Measurements from ENCODE around the gene HCFC1R1. TPM values are rescaled to one million over a fixed set of nuclear protein-coding genes. Genes with fewer than 3 reads are reported as not detected.

Gene HCFC1R1
- total and polyA plus RNA-seq, 4 donors = 10.9 to 138 (median 45.7) TPM

- Histone ChIP-seq H3K27ac (ENCODE audit: low read depth in 1 of 2, low read length in 1 of 2) (no peak overlapping the region), H3K27me3 (ENCODE audit: control insufficient read depth in 3 of 3, insufficient read depth in 3 of 3, low read length in 2 of 3) (peaks cover 0 to 22% (median 16%) of the 10 kb centered on the region in 3 donors), H3K4me3 (no peak overlapping the region), H3K9ac (ENCODE audit: insufficient read depth in 1 of 2, low read length in 2 of 2) (no peak overlapping the region), H3K36me3 (ENCODE audit: control insufficient read depth in 4 of 4, insufficient read depth in 4 of 4, low read length in 4 of 4) (peaks cover 0 to 19% (median 7%) of the 10 kb centered on the region in 4 donors), H3K4me1 (ENCODE audit: control insufficient read depth in 5 of 5, insufficient read depth in 5 of 5, low read length in 5 of 5) (peaks cover 0 to 33% (median 14%) of the 10 kb centered on the region in 5 donors), H3K9me3 (ENCODE audit: control insufficient read depth in 4 of 4, insufficient read depth in 3 of 4, low read length in 3 of 4) (no peaks in the 10 kb centered on the region)
- 96 to 97% methylated on average over 21 to 24 of the region's 24 CpGs for WGBS, 2 donors
- DNase-seq = no peak
- ATAC-seq (ENCODE audit: insufficient read depth, low FRiP score) = no peak
- TF ChIP-seq CTCF (IDR thresholded peaks at IDR 0.05; ENCODE audit: control extremely low read depth, extremely low read depth) = no peak
Observed at GRCh38 chr16:3026609-3027488, 3.1 kb upstream of the HCFC1R1 start.

GRCh38 chr16:3026003-3026378 is 2.2 kb upstream of the HCFC1R1 start:
- peaks cover 0 to 16% (median 16%) of the 10 kb centered on the region in 3 donors for H3K27me3 ChIP-seq (ENCODE audit: control insufficient read depth in 3 of 3, insufficient read depth in 3 of 3, low read length in 2 of 3)
- no peak overlapping the region for H3K27ac ChIP-seq (ENCODE audit: low read depth in 1 of 2, low read length in 1 of 2)
- H3K4me1 ChIP-seq (ENCODE audit: control insufficient read depth in 5 of 5, insufficient read depth in 5 of 5, low read length in 5 of 5) = peaks cover 0 to 41% (median 17%) of the 10 kb centered on the region in 5 donors
- ATAC-seq (ENCODE audit: insufficient read depth, low FRiP score) (no peak), DNase-seq (no peak)
- TF ChIP-seq CTCF (IDR thresholded peaks at IDR 0.05; ENCODE audit: control extremely low read depth, extremely low read depth) = no peak
- H3K4me3 ChIP-seq = no peak overlapping the region
- peaks cover 0 to 21% (median 7%) of the 10 kb centered on the region in 4 donors for H3K36me3 ChIP-seq (ENCODE audit: control insufficient read depth in 4 of 4, insufficient read depth in 4 of 4, low read length in 4 of 4)
- 88 to 90% methylated on average over 8 of the region's 8 CpGs for WGBS, 2 donors
- no peak overlapping the region for H3K9ac ChIP-seq (ENCODE audit: insufficient read depth in 1 of 2, low read length in 2 of 2)
- no peaks in the 10 kb centered on the region for H3K9me3 ChIP-seq (ENCODE audit: control insufficient read depth in 4 of 4, insufficient read depth in 3 of 4, low read length in 3 of 4)

DNA sequence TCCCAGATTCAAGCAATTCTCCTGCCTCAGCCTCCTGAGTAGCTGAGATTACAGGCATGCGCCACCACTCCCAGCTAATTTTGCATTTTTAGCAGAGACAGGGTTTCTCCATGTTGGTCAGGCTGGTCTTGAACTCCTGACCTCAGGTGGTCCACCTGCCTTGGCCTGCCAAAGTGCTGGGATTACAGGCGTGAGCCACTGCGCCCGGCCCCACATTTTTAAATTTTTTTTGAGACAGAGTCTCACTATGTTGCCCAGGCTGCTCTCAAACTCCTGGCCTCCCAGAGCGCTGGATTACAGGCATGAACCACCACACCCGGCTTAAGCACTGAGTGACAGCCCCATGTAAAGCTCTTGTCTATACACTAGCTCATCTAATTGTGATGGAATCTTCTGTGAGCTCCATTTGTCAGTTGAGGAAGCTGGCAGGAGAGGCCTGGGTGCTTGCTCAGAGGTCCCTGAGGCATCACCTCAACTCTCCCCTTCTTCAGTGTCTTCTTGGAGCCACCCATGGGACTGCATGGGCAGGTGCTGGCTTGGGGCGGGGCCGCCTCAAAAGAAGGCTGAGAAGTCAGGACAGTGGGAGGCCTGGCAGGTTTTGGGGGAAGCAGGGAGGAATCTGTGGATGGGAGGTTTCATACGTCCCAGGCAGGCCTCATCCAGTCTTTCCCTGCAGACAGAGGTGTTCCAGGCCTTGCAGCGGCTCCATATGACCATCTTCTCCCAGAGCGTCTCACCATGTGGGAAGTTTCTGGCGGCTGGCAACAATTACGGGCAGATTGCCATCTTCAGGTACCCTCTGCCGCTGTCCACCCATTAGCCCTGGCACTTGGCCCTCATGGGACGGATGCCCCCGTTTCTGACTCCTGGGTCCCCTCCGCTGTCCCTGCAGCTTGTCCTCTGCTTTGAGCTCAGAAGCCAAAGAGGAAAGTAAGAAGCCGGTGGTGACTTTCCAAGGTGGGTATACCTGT is 1.6 kb upstream of the HCFC1R1 start:
- Histone ChIP-seq H3K9me3 (ENCODE audit: control insufficient read depth in 4 of 4, insufficient read depth in 3 of 4, low read length in 3 of 4) (no peaks in the 10 kb centered on the region), H3K4me3 (no peak overlapping the region), H3K27me3 (ENCODE audit: control insufficient read depth in 3 of 3, insufficient read depth in 3 of 3, low read length in 2 of 3) (peaks cover 0 to 16% (median 16%) of the 10 kb centered on the region in 3 donors), H3K9ac (ENCODE audit: insufficient read depth in 1 of 2, low read length in 2 of 2) (no peak overlapping the region), H3K4me1 (ENCODE audit: control insufficient read depth in 5 of 5, insufficient read depth in 5 of 5, low read length in 5 of 5) (peaks cover 0 to 46% (median 18%) of the 10 kb centered on the region in 5 donors), H3K27ac (ENCODE audit: low read depth in 1 of 2, low read length in 1 of 2) (no peak overlapping the region), H3K36me3 (ENCODE audit: control insufficient read depth in 4 of 4, insufficient read depth in 4 of 4, low read length in 4 of 4) (peaks cover 0 to 21% (median 7%) of the 10 kb centered on the region in 4 donors)
- TF ChIP-seq CTCF (IDR thresholded peaks at IDR 0.05; ENCODE audit: control extremely low read depth, extremely low read depth) = no peak
- WGBS, 2 donors = 95 to 96% methylated on average over 17 to 18 of the region's 18 CpGs
- no peak for DNase-seq
- ATAC-seq (ENCODE audit: insufficient read depth, low FRiP score) = no peak
